ENCODE data around the gene DZIP3. TPM values are rescaled to one million over a fixed set of nuclear protein-coding genes. Genes with fewer than 3 reads are reported as not detected.
"Not testable (repeated sequence)": the region's sequence is repeated elsewhere in the genome, so short reads cannot be mapped to it uniquely, and the experiment has no call there.

DZIP3 gene
- total RNA-seq, 1 experiment from 2014 or later = 22.1 TPM

DNA sequence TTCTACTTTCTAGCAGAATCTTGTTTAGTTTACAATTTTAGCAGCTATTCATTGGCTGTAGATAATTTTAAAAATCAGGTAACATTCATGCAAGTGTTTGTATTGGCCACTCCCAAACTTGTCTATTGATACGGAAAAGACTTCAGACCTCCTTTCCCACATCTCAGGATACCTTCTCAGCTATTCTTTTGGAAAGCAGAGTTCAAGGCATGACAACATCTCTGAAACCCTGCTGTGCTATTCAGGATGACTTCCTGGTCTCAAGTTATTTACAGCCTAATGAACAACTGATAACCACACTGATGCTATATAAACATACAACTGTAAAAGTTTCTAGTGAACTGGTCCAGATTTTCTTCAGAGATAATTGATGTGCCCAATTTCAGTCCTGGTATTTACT lies 55.8 kb downstream of the DZIP3 start:
- Histone ChIP-seq H4K91ac (ENCODE audit: insufficient read length, low read depth, low read length) (no peak overlapping the region), H3K4me2 (ENCODE audit: insufficient read depth, insufficient read length, low read length) (no peak overlapping the region), H3K9me3 (ENCODE audit: control insufficient read depth, low read depth, low read length) (no peaks in the 10 kb centered on the region), H2BK20ac (ENCODE audit: low read depth, low read length, poor library complexity, severe bottlenecking) (no peak overlapping the region), H3K79me1 (ENCODE audit: insufficient read depth, low read depth, low read length, poor library complexity, severe bottlenecking) (no peaks in the 10 kb centered on the region), H3K56ac (ENCODE audit: insufficient read length, low read depth, low read length) (no peak overlapping the region), H3K23ac (ENCODE audit: insufficient read length, low read depth, low read length) (no peak overlapping the region), H2BK120ac (ENCODE audit: low read depth, low read length, poor library complexity, severe bottlenecking) (no peak overlapping the region), H3T11ph (ENCODE audit: low read length) (no peak overlapping the region), H3K4ac (ENCODE audit: low read depth, low read length) (no peak overlapping the region), H3K4me1 (ENCODE audit: insufficient read depth, low read length) (no peaks in the 10 kb centered on the region; the same call in 1 of the 2 replicates), H3K14ac (ENCODE audit: insufficient read depth, low read length) (no peak overlapping the region), H2BK12ac (ENCODE audit: insufficient read length, low read depth, low read length) (no peak overlapping the region), H3K79me2 (ENCODE audit: insufficient read depth, low read length) (no peaks in the 10 kb centered on the region), H2BK15ac (ENCODE audit: low read depth, low read length) (no peak overlapping the region), H4K20me1 (ENCODE audit: control insufficient read depth, insufficient read depth, insufficient read length) (no peaks in the 10 kb centered on the region), H3K18ac (ENCODE audit: insufficient read length, low read depth, low read length) (no peak overlapping the region), H2BK5ac (ENCODE audit: insufficient read length, low read length) (no peak overlapping the region), H2AFZ (ENCODE audit: low read length) (no peak overlapping the region), H4K8ac (replicated peaks; ENCODE audit: insufficient read length, low read depth, low read length) (no peak overlapping the region), H2AK5ac (ENCODE audit: insufficient read length, low read length) (no peak overlapping the region), H3K23me2 (ENCODE audit: insufficient read length, low read depth, low read length, poor library complexity, severe bottlenecking) (no peaks in the 10 kb centered on the region), H3K27ac (ENCODE audit: insufficient read length, low read depth, low read length) (no peak overlapping the region), H3K27me3 (ENCODE audit: insufficient read depth, low read length) (no peaks in the 10 kb centered on the region), H3K9ac (ENCODE audit: extremely low read depth, insufficient read length, low read length) (no peak overlapping the region), H4K5ac (ENCODE audit: insufficient read length, low read depth, low read length) (no peak overlapping the region)
- H3K4me1 Mint-ChIP-seq = peaks cover 10 to 14% of the 10 kb centered on the region in 2 experiments
- H3K9me3 Mint-ChIP-seq = no peaks in the 10 kb centered on the region
- TF ChIP-seq, protein P1, sequence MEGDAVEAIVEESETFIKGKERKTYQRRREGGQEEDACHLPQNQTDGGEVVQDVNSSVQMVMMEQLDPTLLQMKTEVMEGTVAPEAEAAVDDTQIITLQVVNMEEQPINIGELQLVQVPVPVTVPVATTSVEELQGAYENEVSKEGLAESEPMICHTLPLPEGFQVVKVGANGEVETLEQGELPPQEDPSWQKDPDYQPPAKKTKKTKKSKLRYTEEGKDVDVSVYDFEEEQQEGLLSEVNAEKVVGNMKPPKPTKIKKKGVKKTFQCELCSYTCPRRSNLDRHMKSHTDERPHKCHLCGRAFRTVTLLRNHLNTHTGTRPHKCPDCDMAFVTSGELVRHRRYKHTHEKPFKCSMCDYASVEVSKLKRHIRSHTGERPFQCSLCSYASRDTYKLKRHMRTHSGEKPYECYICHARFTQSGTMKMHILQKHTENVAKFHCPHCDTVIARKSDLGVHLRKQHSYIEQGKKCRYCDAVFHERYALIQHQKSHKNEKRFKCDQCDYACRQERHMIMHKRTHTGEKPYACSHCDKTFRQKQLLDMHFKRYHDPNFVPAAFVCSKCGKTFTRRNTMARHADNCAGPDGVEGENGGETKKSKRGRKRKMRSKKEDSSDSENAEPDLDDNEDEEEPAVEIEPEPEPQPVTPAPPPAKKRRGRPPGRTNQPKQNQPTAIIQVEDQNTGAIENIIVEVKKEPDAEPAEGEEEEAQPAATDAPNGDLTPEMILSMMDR (conservative IDR thresholded peaks at IDR 0.05) = no peak
- H3K4me3 Mint-ChIP-seq = no peak overlapping the region
- peaks cover 7 to 17% (median 10%) of the 10 kb centered on the region in 3 experiments; a peak in 6 of 7 replicates for H3K36me3 Mint-ChIP-seq (ENCODE audit: insufficient read depth in 1 of 3, low read depth in 3 of 3)
- no peaks in the 10 kb centered on the region for H3K27me3 Mint-ChIP-seq (ENCODE audit: low read depth)
- WGBS (ENCODE audit: extremely low coverage, insufficient read length, low lambda C conversion rate) = no CpG with 5 or more reads among the region's 1 CpG
- 0 out of 7 replicates have a peak overlapping the region, but pooled peaks of 1 of the 3 experiments have one; percentile 38 for H3K27ac Mint-ChIP-seq
- DNase-seq = no peak

DNA sequence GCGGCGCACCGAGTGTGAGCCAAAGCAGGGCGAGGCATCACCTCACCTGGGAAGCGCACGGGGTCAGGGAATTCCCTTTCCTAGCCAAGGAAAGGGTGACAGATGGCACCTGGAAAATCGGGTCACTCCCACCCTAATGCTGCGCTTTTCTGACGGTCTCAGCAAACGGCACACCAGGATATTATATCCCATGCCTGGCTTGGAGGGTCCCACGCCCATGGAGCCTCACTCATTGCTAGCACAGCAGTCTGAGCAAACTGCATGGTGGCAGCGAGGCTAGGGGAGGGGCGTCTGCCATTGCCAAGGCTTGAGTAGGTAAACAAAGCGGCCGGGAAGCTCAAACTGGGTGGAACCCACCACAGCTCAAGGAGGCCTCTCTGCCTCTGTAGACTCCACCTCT lies 66.1 kb downstream of the DZIP3 start:
- not testable (repeated sequence) for H3K23me2 ChIP-seq (ENCODE audit: insufficient read length, low read depth, low read length, poor library complexity, severe bottlenecking); H3K14ac ChIP-seq (ENCODE audit: insufficient read depth, low read length); H3T11ph ChIP-seq (ENCODE audit: low read length); H2BK12ac ChIP-seq (ENCODE audit: insufficient read length, low read depth, low read length); H2BK20ac ChIP-seq (ENCODE audit: low read depth, low read length, poor library complexity, severe bottlenecking); H3K23ac ChIP-seq (ENCODE audit: insufficient read length, low read depth, low read length); H3K27me3 ChIP-seq (ENCODE audit: insufficient read depth, low read length); H2AFZ ChIP-seq (ENCODE audit: low read length); H3K79me1 ChIP-seq (ENCODE audit: insufficient read depth, low read depth, low read length, poor library complexity, severe bottlenecking); DNase-seq; H4K8ac ChIP-seq (replicated peaks; ENCODE audit: insufficient read length, low read depth, low read length); H3K79me2 ChIP-seq (ENCODE audit: insufficient read depth, low read length); H4K5ac ChIP-seq (ENCODE audit: insufficient read length, low read depth, low read length); H2BK120ac ChIP-seq (ENCODE audit: low read depth, low read length, poor library complexity, severe bottlenecking); H3K4me1 Mint-ChIP-seq; H3K4ac ChIP-seq (ENCODE audit: low read depth, low read length); H4K20me1 ChIP-seq (ENCODE audit: control insufficient read depth, insufficient read depth, insufficient read length); H3K27ac Mint-ChIP-seq; H2AK5ac ChIP-seq (ENCODE audit: insufficient read length, low read length); H3K27ac ChIP-seq (ENCODE audit: insufficient read length, low read depth, low read length); H3K27me3 Mint-ChIP-seq (ENCODE audit: low read depth); H3K4me2 ChIP-seq (ENCODE audit: insufficient read depth, insufficient read length, low read length); H3K56ac ChIP-seq (ENCODE audit: insufficient read length, low read depth, low read length); H3K18ac ChIP-seq (ENCODE audit: insufficient read length, low read depth, low read length); H3K4me3 Mint-ChIP-seq; H4K91ac ChIP-seq (ENCODE audit: insufficient read length, low read depth, low read length); H3K9ac ChIP-seq (ENCODE audit: extremely low read depth, insufficient read length, low read length); H2BK15ac ChIP-seq (ENCODE audit: low read depth, low read length); H2BK5ac ChIP-seq (ENCODE audit: insufficient read length, low read length); H3K4me1 ChIP-seq (ENCODE audit: insufficient read depth, low read length)
- Mint-ChIP-seq H3K36me3 (ENCODE audit: insufficient read depth in 1 of 3, low read depth in 3 of 3) (peaks cover 32 to 40% (median 39%) of the 10 kb centered on the region in 3 experiments), H3K9me3 (peaks cover 30 to 37% of the 10 kb centered on the region in 2 experiments)
- H3K9me3 ChIP-seq (ENCODE audit: control insufficient read depth, low read depth, low read length) = peaks cover 10% of the 10 kb centered on the region
- no CpG with 5 or more reads among the region's 15 CpGs for WGBS (ENCODE audit: extremely low coverage, insufficient read length, low lambda C conversion rate)

Measured in H9 (cell line).